Stomach smooth muscle (tissue), 2 donors: ENCODE results near the gene SPINDOC.

ENCODE experiments used
- H3K27ac ChIP-seq: one replicate; pipeline ENCODE4 v1.7.0; 2013; ENCODE audit warnings: mild to moderate bottlenecking, low read length, inconsistent platforms
- H3K27me3 ChIP-seq, 2 donors: one replicate each; pipeline ENCODE4 v1.7.0; 2013; ENCODE audit warnings: low read length in 2 of 2; ENCODE audit not compliant: insufficient read depth in 2 of 2, control insufficient read depth in 1 of 2
- H3K36me3 ChIP-seq, 2 donors: one replicate each; pipeline ENCODE4 v1.7.0; 2013; ENCODE audit warnings: low read length in 2 of 2; ENCODE audit not compliant: control insufficient read depth in 2 of 2, insufficient read depth in 2 of 2
- H3K4me1 ChIP-seq: one replicate; pipeline ENCODE4 v1.7.0; 2013; ENCODE audit warnings: low read length; ENCODE audit not compliant: control insufficient read depth, insufficient read depth
- H3K4me3 ChIP-seq, 2 donors: one replicate each; pipeline ENCODE4 v1.7.0; 2013; ENCODE audit warnings: low read length in 2 of 2
- H3K9ac ChIP-seq, 2 donors: one replicate each; pipeline ENCODE4 v1.7.0; 2013; ENCODE audit warnings: low read length in 2 of 2, mild to moderate bottlenecking in 1 of 2
- H3K9me3 ChIP-seq, 2 donors: one replicate each; pipeline ENCODE4 v1.7.0; 2013; ENCODE audit warnings: low read length in 2 of 2; ENCODE audit not compliant: control insufficient read depth in 2 of 2
- donor health status: healthy.
- donor health status: Pancreatic carcinoma.

SPINDOC gene, protein sequence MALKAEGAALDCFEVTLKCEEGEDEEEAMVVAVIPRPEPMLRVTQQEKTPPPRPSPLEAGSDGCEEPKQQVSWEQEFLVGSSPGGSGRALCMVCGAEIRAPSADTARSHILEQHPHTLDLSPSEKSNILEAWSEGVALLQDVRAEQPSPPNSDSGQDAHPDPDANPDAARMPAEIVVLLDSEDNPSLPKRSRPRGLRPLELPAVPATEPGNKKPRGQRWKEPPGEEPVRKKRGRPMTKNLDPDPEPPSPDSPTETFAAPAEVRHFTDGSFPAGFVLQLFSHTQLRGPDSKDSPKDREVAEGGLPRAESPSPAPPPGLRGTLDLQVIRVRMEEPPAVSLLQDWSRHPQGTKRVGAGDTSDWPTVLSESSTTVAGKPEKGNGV

DNA sequence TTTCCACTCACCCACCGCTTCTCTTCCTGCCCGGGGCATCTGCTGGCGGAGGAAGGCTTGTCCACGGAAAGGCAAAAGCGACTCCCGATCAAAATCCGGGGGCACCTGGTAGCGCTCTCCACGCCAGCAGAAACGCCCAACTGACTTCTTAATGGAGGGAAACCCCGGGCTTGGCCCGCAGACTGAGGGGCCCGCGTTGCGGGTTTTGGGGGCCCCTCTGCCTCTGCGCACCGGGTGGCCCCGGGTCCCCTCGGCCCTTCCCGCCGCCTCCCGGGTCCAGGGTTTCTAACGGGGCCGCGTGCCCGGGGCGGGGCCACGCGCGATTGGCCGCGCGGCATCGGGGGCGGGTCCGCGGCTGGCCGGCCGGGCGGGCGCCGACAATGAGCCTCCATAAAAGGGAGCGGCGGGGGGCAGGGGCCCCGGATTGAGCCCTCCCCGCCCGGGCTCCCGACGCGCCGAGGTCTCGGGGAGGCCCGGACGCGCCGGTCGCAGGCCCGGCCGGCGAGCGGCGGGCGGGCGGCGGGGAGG is at the start of gene SPINDOC:
SPINDOC (plus strand) TSS at position 422 of the 528 bp plus-strand sequence. CDS start 231 bp downstream, outside the sequence.
- Histone ChIP-seq H3K36me3 (peaks cover 0 to 9% of the 10 kb centered on the region in 2 donors), H3K27me3 (no peaks in the 10 kb centered on the region), H3K9me3 (no peaks in the 10 kb centered on the region), H3K4me3 (peak within 1 kb of the TSS; percentile 70 to 92), H3K4me1 (peaks cover 31% of the 10 kb centered on the region), H3K9ac (peak within 1 kb of the TSS; percentile 81 to 89), H3K27ac (peak within 1 kb of the TSS; percentile 80)

DNA sequence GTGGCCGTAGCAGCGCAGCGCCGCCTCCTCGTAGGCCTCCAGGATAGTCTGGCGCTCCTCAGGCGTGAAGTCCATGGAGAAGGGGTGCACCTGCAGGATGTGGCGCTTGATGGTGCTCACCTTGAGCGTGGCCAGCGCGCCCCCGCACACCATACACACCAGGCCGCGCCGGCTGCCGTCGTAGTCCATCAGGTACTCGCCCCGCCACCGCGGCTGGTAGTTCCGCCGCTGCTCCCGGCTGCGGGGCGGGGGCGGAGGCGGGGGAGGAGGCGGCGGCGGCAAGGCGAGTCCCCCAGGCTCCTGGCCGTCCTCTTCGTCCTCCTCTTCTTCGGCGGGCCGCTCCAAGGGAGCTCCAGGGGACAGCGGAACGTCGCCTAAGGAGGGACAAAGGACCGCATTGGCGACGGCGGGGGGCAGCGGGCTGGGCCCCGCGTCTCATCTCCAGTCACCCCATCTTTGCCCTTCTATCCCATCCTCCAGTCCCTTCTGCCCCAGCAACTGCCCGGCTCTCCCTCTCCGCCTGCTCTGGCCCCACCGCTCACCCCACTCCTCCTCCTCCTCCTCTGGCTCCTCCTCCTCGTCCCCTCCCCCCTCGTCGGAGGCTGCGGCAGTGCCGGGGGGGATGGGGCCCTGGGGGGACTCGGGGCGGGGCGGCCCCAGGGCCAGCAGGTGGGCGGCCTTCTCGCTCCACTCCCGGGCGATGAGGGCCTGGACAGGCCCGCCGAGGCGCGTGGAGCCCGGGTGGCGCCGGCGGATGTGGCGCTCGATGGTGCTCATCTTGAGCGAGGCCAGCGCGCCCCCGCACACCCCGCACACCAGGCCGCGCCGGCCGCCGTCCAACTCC is 49.5 kb upstream of the SPINDOC start:
- Histone ChIP-seq H3K27ac (peak overlapping the region; percentile 73), H3K4me3 (peak overlapping the region; percentile 67 to 78), H3K36me3 (peaks cover 2 to 5% of the 10 kb centered on the region in 2 donors), H3K27me3 (no peaks in the 10 kb centered on the region), H3K4me1 (peaks cover 55% of the 10 kb centered on the region), H3K9ac (peak overlapping the region; percentile 55 to 81), H3K9me3 (no peaks in the 10 kb centered on the region)

DNA sequence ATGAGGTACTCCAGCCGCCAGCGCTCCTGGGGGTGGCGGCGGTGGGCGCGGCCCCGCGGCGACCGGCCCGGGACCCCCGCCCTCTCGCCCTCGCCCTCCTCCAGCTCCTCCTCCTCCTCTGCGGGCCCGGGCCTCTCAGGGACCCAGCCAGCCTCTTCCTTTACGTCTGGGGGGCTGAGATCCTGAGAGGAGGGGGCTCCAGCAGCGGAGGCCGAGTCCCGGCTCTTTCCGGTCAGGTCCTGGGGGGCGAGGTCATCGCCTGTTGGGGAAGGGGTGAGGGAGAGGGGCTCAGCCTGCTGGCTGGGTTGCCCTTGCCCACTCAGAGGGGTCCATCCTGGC is 48.9 kb upstream of the SPINDOC start:
- Histone ChIP-seq H3K27ac (peak overlapping the region; percentile 73), H3K36me3 (peaks cover 0 to 5% of the 10 kb centered on the region in 2 donors), H3K27me3 (no peaks in the 10 kb centered on the region), H3K9me3 (no peaks in the 10 kb centered on the region), H3K4me1 (peaks cover 56% of the 10 kb centered on the region), H3K4me3 (peak overlapping the region; percentile 44 to 67), H3K9ac (peak overlapping the region in 1 of 2 donors; percentile 22)

DNA sequence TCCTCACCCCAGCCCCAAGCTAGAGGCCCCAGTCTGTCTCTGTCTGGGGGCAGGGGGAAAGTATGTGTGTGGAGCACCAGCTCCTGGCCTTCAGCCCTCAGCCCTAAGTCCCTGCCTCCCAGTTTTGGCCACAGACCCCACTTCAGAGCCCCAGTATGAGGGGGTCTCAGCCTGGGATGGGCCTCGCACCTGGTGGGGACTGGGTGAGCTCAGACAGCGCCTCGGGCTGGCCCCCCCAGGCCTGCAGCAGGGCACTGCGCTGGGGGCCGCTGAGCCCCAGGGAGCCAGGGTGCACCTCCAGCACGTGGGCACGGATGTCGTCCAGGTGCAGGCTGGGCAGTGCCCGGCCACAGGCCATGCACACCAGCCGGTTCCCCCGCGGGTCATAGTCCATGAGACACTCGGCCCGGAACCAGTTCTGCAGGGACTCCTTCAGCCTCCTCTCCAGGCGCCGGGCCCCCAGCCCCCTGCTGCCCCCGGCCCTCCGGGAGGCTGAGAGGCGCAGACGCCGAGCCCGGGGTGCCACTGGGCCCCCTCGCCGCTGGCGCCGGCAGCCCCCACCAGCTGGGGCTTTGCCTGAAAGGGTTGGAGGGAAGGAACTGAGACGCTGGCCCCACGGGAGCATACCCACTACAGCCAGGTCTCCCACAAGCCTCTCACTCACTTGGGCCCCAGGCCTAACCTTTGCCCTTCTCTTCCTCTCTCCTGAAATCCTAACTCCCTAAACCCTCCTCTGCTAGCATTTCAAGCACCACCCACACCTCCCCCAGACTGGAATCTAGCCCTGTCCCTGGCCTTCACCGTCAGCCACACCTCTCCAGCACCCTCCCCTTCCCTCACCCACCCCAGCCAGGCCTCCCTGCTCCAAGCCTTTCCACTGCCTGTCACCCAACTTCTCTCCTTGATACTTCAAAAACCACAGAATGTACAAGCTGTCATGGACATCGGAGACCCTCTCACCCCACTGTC is 48.3 kb upstream of the SPINDOC start:
- peak overlapping the region in 1 of 2 donors; percentile 44 for H3K4me3 ChIP-seq
- H3K36me3 ChIP-seq = peaks cover 0 to 5% of the 10 kb centered on the region in 2 donors
- peaks cover 63% of the 10 kb centered on the region for H3K4me1 ChIP-seq
- peak overlapping the region; percentile 21 to 22 for H3K9ac ChIP-seq
- no peaks in the 10 kb centered on the region for H3K9me3 ChIP-seq
- H3K27me3 ChIP-seq = no peaks in the 10 kb centered on the region
- H3K27ac ChIP-seq = peak overlapping the region; percentile 73

DNA sequence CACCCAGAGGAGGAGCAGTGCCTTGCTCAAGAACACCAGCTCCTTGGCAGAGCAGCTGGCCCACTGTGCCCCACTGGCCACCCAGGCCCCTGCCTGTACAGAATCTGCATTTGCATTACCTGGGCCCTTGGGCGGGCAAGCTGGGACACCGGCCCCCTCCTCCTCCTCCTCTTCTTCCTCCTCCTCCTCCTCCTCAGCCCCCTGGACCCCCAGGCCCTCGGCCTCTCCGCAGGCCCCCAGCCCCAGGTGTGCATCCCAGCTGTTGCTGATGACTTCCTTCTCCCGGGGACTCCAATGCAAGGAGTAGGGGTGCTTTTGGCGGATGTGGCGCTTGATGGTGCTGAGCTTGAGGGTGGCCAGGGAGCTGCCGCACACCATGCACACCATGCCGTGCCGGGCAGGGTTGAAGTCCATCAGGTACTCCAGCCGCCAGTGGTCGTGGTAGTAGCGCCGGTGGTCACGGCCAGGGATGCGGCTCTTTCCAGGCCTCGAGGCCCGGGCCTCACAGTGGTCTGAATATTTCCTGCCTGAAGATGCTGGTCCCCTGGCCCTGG is 47.5 kb upstream of the SPINDOC start:
- Histone ChIP-seq H3K9ac (no peak overlapping the region), H3K36me3 (no peaks in the 10 kb centered on the region), H3K4me3 (no peak overlapping the region), H3K4me1 (peaks cover 67% of the 10 kb centered on the region), H3K27me3 (no peaks in the 10 kb centered on the region), H3K9me3 (no peaks in the 10 kb centered on the region), H3K27ac (peak overlapping the region; percentile 73)

DNA sequence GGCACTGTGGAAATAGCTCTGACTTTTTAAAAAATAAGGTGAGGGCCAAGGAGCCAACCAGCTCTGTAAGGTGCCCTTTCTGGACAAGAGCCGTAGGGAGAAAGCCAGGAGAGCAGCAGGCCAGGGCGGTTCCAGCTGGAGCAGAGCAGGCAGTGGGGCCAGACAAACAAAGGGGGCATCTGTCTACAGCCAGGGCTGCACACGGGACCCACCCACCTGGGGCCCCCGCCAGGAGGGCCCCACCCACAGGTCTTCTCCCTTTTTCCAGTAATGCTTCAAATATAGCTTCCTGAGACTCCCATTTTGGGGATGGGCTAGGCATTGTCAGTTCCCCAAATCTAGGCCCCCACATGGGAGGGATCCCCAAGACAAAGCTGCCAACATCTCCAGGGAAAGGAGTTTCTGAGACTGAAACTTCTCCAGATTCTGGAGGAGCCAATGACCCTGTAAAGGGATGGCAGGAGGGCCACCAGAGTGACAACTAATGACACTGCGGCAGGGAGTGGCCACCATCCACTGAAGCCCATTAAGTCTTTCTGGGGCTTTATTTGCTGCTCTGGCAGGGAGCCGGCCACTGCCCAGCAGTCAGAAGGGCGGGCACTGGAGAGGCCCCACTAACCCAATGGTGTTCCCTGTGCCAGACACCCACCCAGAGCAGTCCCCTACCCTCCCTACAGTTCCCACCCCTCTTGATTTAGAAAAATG is 46.6 kb upstream of the SPINDOC start:
- Histone ChIP-seq H3K9me3 (no peaks in the 10 kb centered on the region), H3K4me3 (peak overlapping the region in 1 of 2 donors; percentile 88), H3K27ac (peak overlapping the region; percentile 78), H3K9ac (peak overlapping the region in 1 of 2 donors; percentile 20), H3K27me3 (no peaks in the 10 kb centered on the region), H3K36me3 (no peaks in the 10 kb centered on the region), H3K4me1 (peaks cover 64% of the 10 kb centered on the region)

DNA sequence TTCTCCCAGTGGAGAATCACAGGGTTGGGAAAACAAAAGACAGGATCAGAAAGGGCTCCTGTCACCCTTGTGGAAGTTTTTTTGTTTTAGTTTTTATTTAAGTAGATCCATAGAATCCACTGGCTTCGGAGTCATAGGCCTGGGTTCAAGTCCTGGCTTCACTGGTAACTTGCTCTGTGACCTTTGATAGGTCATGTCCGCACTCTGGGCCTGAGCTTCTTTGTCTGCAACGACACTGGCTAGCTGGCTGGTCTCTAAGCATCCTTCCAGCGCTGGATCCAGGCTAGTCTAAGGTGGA is 46.0 kb upstream of the SPINDOC start:
- peak overlapping the region; percentile 67 to 88 for H3K4me3 ChIP-seq
- H3K9me3 ChIP-seq = no peaks in the 10 kb centered on the region
- peak overlapping the region; percentile 66 to 74 for H3K9ac ChIP-seq
- H3K27me3 ChIP-seq = no peaks in the 10 kb centered on the region
- H3K27ac ChIP-seq = peak overlapping the region; percentile 78
- H3K36me3 ChIP-seq = no peaks in the 10 kb centered on the region
- H3K4me1 ChIP-seq = peaks cover 59% of the 10 kb centered on the region

DNA sequence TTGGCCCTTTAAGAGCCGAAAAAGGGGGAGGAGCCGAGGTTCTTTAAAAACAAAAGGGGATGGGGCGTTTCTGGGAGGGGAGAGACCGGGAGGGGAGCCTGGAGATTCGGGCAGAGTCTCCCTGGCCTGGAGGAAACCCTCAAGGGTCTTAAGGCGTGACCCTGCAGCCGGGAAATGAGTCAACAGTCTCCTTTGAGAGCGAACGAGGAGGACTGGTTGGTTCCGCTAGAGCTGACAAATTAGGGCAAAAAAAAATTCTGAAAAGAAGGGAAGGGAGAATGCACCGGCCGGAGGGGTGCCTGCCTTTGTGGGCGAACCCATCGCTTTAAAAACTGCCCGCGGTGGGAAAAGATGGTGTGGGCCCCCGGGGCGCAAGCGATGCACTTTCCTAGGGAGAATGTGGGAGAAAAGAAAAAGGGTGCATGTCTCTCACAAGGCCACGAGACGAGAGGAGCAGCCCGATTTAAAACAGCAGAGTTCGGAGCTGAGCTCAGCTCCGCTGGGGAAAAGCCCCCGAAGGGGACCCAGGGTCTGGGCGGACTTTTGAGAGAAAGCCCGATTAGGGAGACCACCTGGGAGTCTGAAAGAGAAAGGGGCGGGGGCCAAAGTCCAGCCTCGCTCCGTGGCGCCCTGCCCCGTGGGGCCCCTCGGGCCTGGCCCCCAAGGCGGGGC is 45.6 kb upstream of the SPINDOC start:
- H3K27ac ChIP-seq = peak overlapping the region; percentile 78
- peak overlapping the region; percentile 66 to 74 for H3K9ac ChIP-seq
- peaks cover 56% of the 10 kb centered on the region for H3K4me1 ChIP-seq
- H3K4me3 ChIP-seq = peak overlapping the region; percentile 67 to 88
- no peaks in the 10 kb centered on the region for H3K27me3 ChIP-seq
- no peaks in the 10 kb centered on the region for H3K9me3 ChIP-seq
- H3K36me3 ChIP-seq = no peaks in the 10 kb centered on the region
